IMR-90 (cell line): Measurements from ENCODE around the gene USP25. TPM values are rescaled to one million over a fixed set of nuclear protein-coding genes. Genes with fewer than 3 reads are reported as not detected.

ENCODE experiments used
- ATAC-seq: fragments of 200-7000 bp; cut with Tn5 transposase; 2 replicates; pipeline ENCODE4 v1.9.1; 2020; ENCODE audit warnings: low read depth, mild to moderate bottlenecking, moderate library complexity
- BruUV-seq: library from RNA; stranded (reverse); fragments of 400-500 nt; replicated peaks from 2 replicates; lab custom pipeline; 2021; lab: Mats Ljungman, UMichigan
- CTCF ChIA-PET: fragments of 300-600 bp; formaldehyde crosslinking; extraction: SDS; loops from one replicate; lab custom pipeline; 2021; ENCODE audit warnings: antibody characterized with exemption; lab: Yijun Ruan, JAX
- POLR2A ChIA-PET: fragments of 300-600 bp; sonication (Branson Sonifier 250); formaldehyde crosslinking; loops from one replicate; lab custom pipeline; 2022; ENCODE audit warnings: antibody characterized with exemption; ENCODE audit not compliant: unreplicated experiment; lab: Charles Lee
- DNase-seq: peaks from one replicate; pipeline ENCODE4 v3.0.0; 2013
- H2AFZ ChIP-seq: replicated peaks from 2 replicates; pipeline ENCODE3; 2013; ENCODE audit warnings: low read length, mild to moderate bottlenecking; ENCODE audit not compliant: poor library complexity
- H2AK5ac ChIP-seq: 2 replicates; pipeline ENCODE4 v1.6.1; 2013; ENCODE audit warnings: low read depth, low read length, inconsistent platforms
- H2AK9ac ChIP-seq: replicated peaks from 2 replicates; pipeline ENCODE3; 2013; ENCODE audit warnings: mild to moderate bottlenecking, low read depth, low read length, moderate library complexity; ENCODE audit not compliant: poor library complexity
- H2BK120ac ChIP-seq: 2 replicates; pipeline ENCODE4 v1.6.1; 2013; ENCODE audit warnings: low read depth, low read length, inconsistent platforms
- H2BK15ac ChIP-seq: 3 replicates; pipeline ENCODE4 v1.6.1; 2013; ENCODE audit warnings: low read depth, low read length, inconsistent platforms
- H2BK20ac ChIP-seq: 2 replicates; pipeline ENCODE4 v1.6.1; 2013; ENCODE audit warnings: low read depth, mild to moderate bottlenecking, inconsistent platforms, low read length, moderate library complexity
- H2BK5ac ChIP-seq: 2 replicates; pipeline ENCODE4 v1.6.1; 2013; ENCODE audit warnings: mild to moderate bottlenecking, low read depth, low read length, inconsistent platforms; ENCODE audit not compliant: poor library complexity, severe bottlenecking
- H3K14ac ChIP-seq: replicated peaks from 2 replicates; pipeline ENCODE4 v1.6.1; 2013; ENCODE audit warnings: low read depth, low read length, inconsistent platforms
- H3K18ac ChIP-seq: 2 replicates; pipeline ENCODE4 v1.6.1; 2013; ENCODE audit warnings: low read depth, low read length, control low read depth
- H3K23ac ChIP-seq: 2 replicates; pipeline ENCODE4 v1.6.1; 2013; ENCODE audit warnings: low read depth, low read length, inconsistent platforms
- H3K27ac ChIP-seq: 2 replicates; pipeline ENCODE4 v1.5.1; 2013; ENCODE audit warnings: mild to moderate bottlenecking, control low read depth, low read length; ENCODE audit not compliant: insufficient read depth
- H3K27me3 ChIP-seq: 2 replicates; pipeline ENCODE4 v1.6.1; 2013; ENCODE audit warnings: low read length; ENCODE audit not compliant: control insufficient read depth, insufficient read depth
- H3K36me3 ChIP-seq: 2 replicates; pipeline ENCODE4 v1.6.1; 2013; ENCODE audit warnings: low read length, mixed read lengths; ENCODE audit not compliant: control insufficient read depth, insufficient read depth
- H3K4ac ChIP-seq: 2 replicates; pipeline ENCODE4 v1.6.1; 2013; ENCODE audit warnings: low read depth, low read length, inconsistent platforms
- H3K4me1 ChIP-seq: 2 replicates; pipeline ENCODE4 v1.6.1; 2013; ENCODE audit warnings: low read length, mixed read lengths; ENCODE audit not compliant: control insufficient read depth, insufficient read depth
- H3K4me2 ChIP-seq: 2 replicates; pipeline ENCODE4 v1.6.1; 2013; ENCODE audit warnings: low read depth, mild to moderate bottlenecking, control low read depth, low read length, moderate library complexity
- H3K4me3 ChIP-seq: 2 replicates; pipeline ENCODE4 v1.5.1; 2013; ENCODE audit warnings: low read depth, mild to moderate bottlenecking, control low read depth, low read length, moderate library complexity; ENCODE audit not compliant: insufficient read depth
- H3K56ac ChIP-seq: 2 replicates; pipeline ENCODE4 v1.6.1; 2013; ENCODE audit warnings: low read length, inconsistent platforms; ENCODE audit not compliant: insufficient read depth; ENCODE audit errors: extremely low read depth
- H3K79me1 ChIP-seq, 2 experiments: 2 replicates each; pipeline ENCODE4 v1.6.1; 2013; ENCODE audit warnings: low read length in 2 of 2, inconsistent platforms in 1 of 2, low read depth in 1 of 2
- H3K9ac ChIP-seq: 2 replicates; pipeline ENCODE4 v1.6.1; 2013; ENCODE audit warnings: low read depth, low read length, control low read depth
- H3K9me1 ChIP-seq: 2 replicates; pipeline ENCODE4 v1.6.1; 2013; ENCODE audit warnings: low read length, inconsistent platforms; ENCODE audit not compliant: insufficient read depth
- H3K9me3 ChIP-seq: 2 replicates; pipeline ENCODE4 v1.6.1; 2013; ENCODE audit warnings: low read length; ENCODE audit not compliant: control insufficient read depth, insufficient read depth
- H4K20me1 ChIP-seq: 2 replicates; pipeline ENCODE4 v1.6.1; 2013; ENCODE audit warnings: low read length, inconsistent platforms; ENCODE audit not compliant: insufficient read depth
- H4K5ac ChIP-seq: 2 replicates; pipeline ENCODE4 v1.6.1; 2013; ENCODE audit warnings: mild to moderate bottlenecking, low read depth, low read length, control low read depth
- H4K8ac ChIP-seq, 2 experiments: 2 replicates each; pipeline ENCODE4 v1.6.1; 2013; ENCODE audit warnings: low read depth in 2 of 2, low read length in 2 of 2, control low read depth in 1 of 2, inconsistent platforms in 1 of 2
- H4K91ac ChIP-seq: 2 replicates; pipeline ENCODE4 v1.6.1; 2013; ENCODE audit warnings: low read depth, low read length, inconsistent platforms; ENCODE audit not compliant: insufficient read depth
- BHLHE40 ChIP-seq: fragments of 150-350 bp; IDR thresholded peaks from 2 replicates; pipeline ENCODE4 v1.6.1; 2016; ENCODE audit warnings: mild to moderate bottlenecking, low read depth, low read length
- CEBPB ChIP-seq: IDR thresholded peaks from 2 replicates; pipeline ENCODE4 v1.6.1; 2012; ENCODE audit warnings: low read depth, low read length, improper control_type of control experiment
- CTCF ChIP-seq: conservative IDR thresholded peaks from 2 replicates; pipeline ENCODE4 v1.5.1; 2012; ENCODE audit warnings: mild to moderate bottlenecking, low read depth, low read length, improper control_type of control experiment
- ELK1 ChIP-seq: fragments of 150-350 bp; IDR thresholded peaks from 2 replicates; pipeline ENCODE4 v1.6.1; 2016; ENCODE audit warnings: low read depth, mild to moderate bottlenecking, low read length, moderate library complexity, borderline replicate concordance
- MAFK ChIP-seq: IDR thresholded peaks from 2 replicates; pipeline ENCODE4 v1.6.1; 2012; ENCODE audit warnings: low read depth, low read length, improper control_type of control experiment
- MXI1 ChIP-seq: IDR thresholded peaks from 2 replicates; pipeline ENCODE4 v1.6.1; 2012; ENCODE audit warnings: low read depth, mild to moderate bottlenecking, low read length, moderate library complexity, borderline replicate concordance
- NFE2L2 ChIP-seq: fragments of 150-350 bp; IDR thresholded peaks from 2 replicates; pipeline ENCODE4 v1.6.1; 2016; ENCODE audit warnings: low read depth, mild to moderate bottlenecking, low read length
- RAD21 ChIP-seq: IDR thresholded peaks from 2 replicates; pipeline ENCODE4 v1.6.1; 2012; ENCODE audit warnings: low read length, improper control_type of control experiment
- RCOR1 ChIP-seq: IDR thresholded peaks from 2 replicates; pipeline ENCODE4 v1.6.1; 2012; ENCODE audit warnings: mild to moderate bottlenecking, low read length, improper control_type of control experiment; ENCODE audit not compliant: insufficient replicate concordance
- RFX5 ChIP-seq: IDR thresholded peaks from 2 replicates; pipeline ENCODE4 v1.8.0; 2012; ENCODE audit warnings: low read depth, mild to moderate bottlenecking, low read length, moderate library complexity
- SMC3 ChIP-seq: fragments of 150-350 bp; IDR thresholded peaks from 2 replicates; pipeline ENCODE4 v1.6.1; 2016; ENCODE audit warnings: low read depth, mild to moderate bottlenecking, antibody characterized with exemption, low read length, moderate library complexity
- USF2 ChIP-seq: fragments of 150-350 bp; IDR thresholded peaks from 2 replicates; pipeline ENCODE4 v1.6.1; 2017; ENCODE audit warnings: mild to moderate bottlenecking, antibody characterized with exemption, low read length, low read depth
- WGBS, 2 experiments: methylation state at CpG; one replicate each; pipeline versions ENCODE4 v1.1.5 to v1.1.7; 2013; ENCODE audit warnings: missing lambda C conversion rate in 2 of 2; ENCODE audit not compliant: insufficient read length in 1 of 2; ENCODE audit errors: extremely low coverage in 2 of 2; 5-methylcytosine and 5-hydroxymethylcytosine counted together
- dilution Hi-C: fragments of 300-500 bp; cut with HindIII; formaldehyde crosslinking; loops from one replicate; pipeline ENCODE4 v1.14.3; 2018; ENCODE audit warnings: low sequenced_read_pairs; ENCODE audit not compliant: unreplicated experiment
- in situ Hi-C: fragments of 300-500 bp; cut with MboI; formaldehyde crosslinking; loops from 3 replicates; pipeline ENCODE4 v1.14.3; 2019; ENCODE audit warnings: low sequenced_read_pairs, inconsistent platforms, mixed read lengths
- intact Hi-C: fragments of 100-400 bp; cut with micrococcal nuclease; formaldehyde crosslinking; loops from 2 replicates; pipeline ENCODE4 v1.10.0; 2022
- polyA plus RNA-seq, 3 experiments: library from polyadenylated mRNA; depleted of rRNA; stranded (reverse); fragments of >200 nt; gene quantifications; 2 replicates each; pipeline ENCODE4 v1.2.3, GENCODE V29; 2012; ENCODE audit warnings: low replicate concordance in 1 of 3
- total RNA-seq: library from RNA; depleted of rRNA; stranded (reverse); fragments of >200 nt; gene quantifications from 2 replicates; pipeline ENCODE4 v1.2.3, GENCODE V29; 2012

Gene USP25
- total and polyA plus RNA-seq, 2 of the 4 experiments (the other 2 are of a cell fraction): 9.3 to 23.3 TPM

GRCh38 chr21:15725949-15726348 is 3.8 kb upstream of the USP25 start:
- Histone ChIP-seq H2AK9ac (no peak overlapping the region), H3K18ac (no peak overlapping the region), H3K4ac (no peak overlapping the region), H2BK120ac (no peak overlapping the region), H3K9me1 (no peaks in the 10 kb centered on the region), H2BK20ac (no peak overlapping the region), H4K20me1 (0 out of 2 replicates have a peak, but pooled peaks cover 4% of the 10 kb centered on the region), H3K9ac (no peak overlapping the region), H4K91ac (no peak overlapping the region), H3K4me3 (no peak overlapping the region), H2BK5ac (no peak overlapping the region), H3K79me1 (peaks cover 0 to 6% of the 10 kb centered on the region in 2 experiments; a peak in 3 of 4 replicates), H3K27me3 (no peaks in the 10 kb centered on the region; the same call in 1 of the 2 replicates), H3K14ac (no peak overlapping the region), H3K4me1 (no peaks in the 10 kb centered on the region), H2AK5ac (no peak overlapping the region), H3K36me3 (no peaks in the 10 kb centered on the region), H3K27ac (no peak overlapping the region), H4K5ac (no peak overlapping the region), H3K56ac (no peak overlapping the region), H4K8ac (no peak overlapping the region), H2AFZ (no peak overlapping the region), H3K4me2 (no peak overlapping the region), H3K23ac (no peak overlapping the region), H2BK15ac (no peak overlapping the region), H3K9me3 (no peaks in the 10 kb centered on the region)
- intact Hi-C loops (no loop called here), dilution Hi-C loops (no loop called here), in situ Hi-C loops (no loop called here)
- ATAC-seq (no peak), DNase-seq (no peak)
- BruUV-seq: no TSS peak
- TF ChIP-seq RAD21: no peak
- no peak for TF ChIP-seq MAFK
- no peak for TF ChIP-seq NFE2L2
- TF ChIP-seq RFX5: no peak
- TF ChIP-seq CEBPB: no peak
- no peak for TF ChIP-seq USF2
- no peak for TF ChIP-seq MXI1
- no peak for TF ChIP-seq RCOR1
- TF ChIP-seq ELK1: no peak
- TF ChIP-seq SMC3: no peak
- TF ChIP-seq CTCF: no peak
- no peak for TF ChIP-seq BHLHE40
- CTCF ChIA-PET: no interaction called here
- WGBS, 2 experiments: no CpG with 5 or more reads among the region's 3 CpGs
- POLR2A ChIA-PET: no interaction called here
